Right lobe of liver (tissue), 4 donors: Measurements from ENCODE around the gene SH3PXD2A.

Experiments
- CTCF ChIP-seq, 4 donors: fragments of 200-600 bp in 3 of 4; fragments of 450-650 bp in 1 of 4; IDR thresholded peaks; one replicate each; pipeline versions ENCODE4 v1.5.1 to v1.8.0; 2016 to 2022; ENCODE audit warnings: antibody characterized with exemption in 4 of 4, mild to moderate bottlenecking in 2 of 4
- POLR2A ChIP-seq: fragments of 450-650 bp; IDR thresholded peaks from one replicate; pipeline ENCODE4 v1.6.1; 2017; ENCODE audit warnings: antibody characterized with exemption, mild to moderate bottlenecking
- donor health status: DM: no; HTN: no; CAD: no.
- donor health status: DM: no; HTN: no; CAD: no.
- donor health status: DM: no; HTN: yes; CAD: no.

- no peak for TF ChIP-seq CTCF (IDR thresholded peaks at IDR 0.05)
- no peak for TF ChIP-seq POLR2A
Measured at GRCh38 chr10:103641326-103641725, 214.1 kb downstream of the SH3PXD2A start.
